Neural progenitor cell (in vitro differentiated cells): ENCODE results near the gene PSMC1. TPM values are rescaled to one million over a fixed set of nuclear protein-coding genes. Genes with fewer than 3 reads are reported as not detected.

ENCODE experiments used
- DNase-seq: peaks from one replicate; pipeline ENCODE4 v3.0.0-alpha.2; 2016; ENCODE audit warnings: low spot score
- H2AFZ ChIP-seq: fragments of 200-600 bp; sonication (generic); replicated peaks from 2 replicates; pipeline ENCODE4 v1.6.1; 2016; ENCODE audit warnings: antibody characterized with exemption
- H3F3A ChIP-seq: fragments of 200-600 bp; sonication (generic); 2 replicates; pipeline ENCODE4 v1.6.1; 2016; ENCODE audit warnings: antibody characterized with exemption, low read depth
- H3K27ac ChIP-seq: fragments of 200-600 bp; sonication (generic); 2 replicates; pipeline ENCODE4 v1.5.1; 2016; ENCODE audit warnings: mild to moderate bottlenecking
- H3K27me3 ChIP-seq: fragments of 200-600 bp; sonication (generic); 2 replicates; pipeline ENCODE4 v1.6.1; 2016; ENCODE audit warnings: mild to moderate bottlenecking, moderate library complexity
- H3K36me3 ChIP-seq: fragments of 200-600 bp; sonication (generic); 2 replicates; pipeline ENCODE4 v1.5.1; 2016
- H3K4me1 ChIP-seq: fragments of 200-600 bp; sonication (generic); 2 replicates; pipeline ENCODE4 v1.6.1; 2016; ENCODE audit warnings: mixed run types
- H3K4me2 ChIP-seq: fragments of 200-600 bp; sonication (generic); 2 replicates; pipeline ENCODE4 v1.6.1; 2016
- H3K4me3 ChIP-seq: fragments of 200-600 bp; sonication (generic); 2 replicates; pipeline ENCODE4 v1.5.1; 2016
- H3K79me2 ChIP-seq: fragments of 200-600 bp; sonication (generic); 2 replicates; pipeline ENCODE4 v1.6.1; 2016; ENCODE audit warnings: low read depth
- H3K9ac ChIP-seq: fragments of 200-600 bp; sonication (generic); 2 replicates; pipeline ENCODE4 v1.6.1; 2016
- H3K9me3 ChIP-seq: fragments of 200-600 bp; sonication (generic); 2 replicates; pipeline ENCODE4 v1.5.1; 2016; ENCODE audit warnings: low read depth
- H4K20me1 ChIP-seq: fragments of 200-600 bp; sonication (generic); 2 replicates; pipeline ENCODE4 v1.6.1; 2016; ENCODE audit warnings: low read depth
- H3K27ac Mint-ChIP-seq: 3 replicates; pipeline ENCODE4 v1.8.0; 2021; ENCODE audit warnings: mixed read lengths
- H3K27me3 Mint-ChIP-seq: 2 replicates; pipeline ENCODE4 v1.8.0; 2022; ENCODE audit warnings: low read depth, mild to moderate bottlenecking, inconsistent platforms, moderate library complexity, mixed read lengths; ENCODE audit not compliant: insufficient read depth
- H3K36me3 Mint-ChIP-seq: 3 replicates; pipeline ENCODE4 v1.8.0; 2021; ENCODE audit warnings: mixed read lengths
- H3K4me1 Mint-ChIP-seq: 3 replicates; pipeline ENCODE4 v1.8.0; 2021; ENCODE audit warnings: mixed read lengths
- H3K4me3 Mint-ChIP-seq: 3 replicates; pipeline ENCODE4 v1.8.0; 2021; ENCODE audit warnings: mild to moderate bottlenecking, moderate library complexity, mixed read lengths
- H3K9me3 Mint-ChIP-seq: 3 replicates; pipeline ENCODE4 v1.8.0; 2020; ENCODE audit warnings: mixed read lengths
- EZH2 ChIP-seq: fragments of 200-600 bp; sonication (generic); IDR thresholded peaks from 2 replicates; pipeline ENCODE4 v1.6.1; 2017; ENCODE audit warnings: antibody characterized with exemption, mild to moderate bottlenecking, moderate library complexity
- EZH2phosphoT487 ChIP-seq: fragments of 200-600 bp; sonication (generic); IDR thresholded peaks from 2 replicates; pipeline ENCODE4 v1.6.1; 2017; ENCODE audit warnings: antibody characterized with exemption
- total RNA-seq: library from RNA; depleted of rRNA; stranded (reverse); fragments of >200 nt; gene quantifications from 2 replicates; pipeline ENCODE4 v1.2.3, GENCODE V29; 2015; ENCODE audit warnings: low replicate concordance
- TF ChIP-seq, protein P1 (sequence below): fragments of 200-600 bp; sonication (generic); IDR thresholded peaks from 2 replicates; pipeline ENCODE4 v1.5.1; 2017; ENCODE audit warnings: antibody characterized with exemption, mild to moderate bottlenecking

The PSMC1 gene
- total RNA-seq, 1 donor from 2014 or later, result 233 TPM

DNA sequence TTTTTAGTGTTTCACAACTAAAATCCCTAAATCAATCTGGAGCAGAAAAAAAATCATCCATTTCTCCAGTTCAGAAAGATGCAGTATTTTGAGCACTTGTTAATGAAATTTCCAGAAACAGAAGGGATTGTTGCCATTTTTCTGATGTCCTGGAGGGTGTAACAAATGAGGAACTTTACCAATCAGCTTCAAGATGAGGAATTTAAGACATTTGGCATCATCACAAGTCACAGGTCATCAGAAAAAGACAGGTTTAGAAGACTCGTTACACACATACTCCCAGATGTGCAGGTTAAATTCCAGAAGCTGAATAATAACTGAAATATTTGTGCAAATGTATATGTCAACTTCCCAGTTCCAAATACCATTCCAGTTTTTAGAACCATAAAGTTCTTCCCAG lies 482 bp upstream of the PSMC1 start:
- Histone ChIP-seq H3K79me2 (peaks cover 36% of the 10 kb centered on the region), H3F3A (no peaks in the 10 kb centered on the region), H3K9ac (no peak overlapping the region), H2AFZ (peak overlapping the region; percentile 53), H3K27me3 (peaks cover 36% of the 10 kb centered on the region), H3K4me1 (peaks cover 10% of the 10 kb centered on the region), H3K4me2 (peak overlapping the region; percentile 94), H3K9me3 (no peaks in the 10 kb centered on the region), H3K27ac (no peak overlapping the region), H3K4me3 (peak overlapping the region; percentile 69), H3K36me3 (peaks cover 11% of the 10 kb centered on the region), H4K20me1 (peaks cover 5% of the 10 kb centered on the region)
- no peaks in the 10 kb centered on the region for H3K9me3 Mint-ChIP-seq
- peak overlapping the region; percentile 99 for H3K4me3 Mint-ChIP-seq
- TF ChIP-seq EZH2phosphoT487 (no peak), EZH2 (no peak)
- TF ChIP-seq, protein P1, sequence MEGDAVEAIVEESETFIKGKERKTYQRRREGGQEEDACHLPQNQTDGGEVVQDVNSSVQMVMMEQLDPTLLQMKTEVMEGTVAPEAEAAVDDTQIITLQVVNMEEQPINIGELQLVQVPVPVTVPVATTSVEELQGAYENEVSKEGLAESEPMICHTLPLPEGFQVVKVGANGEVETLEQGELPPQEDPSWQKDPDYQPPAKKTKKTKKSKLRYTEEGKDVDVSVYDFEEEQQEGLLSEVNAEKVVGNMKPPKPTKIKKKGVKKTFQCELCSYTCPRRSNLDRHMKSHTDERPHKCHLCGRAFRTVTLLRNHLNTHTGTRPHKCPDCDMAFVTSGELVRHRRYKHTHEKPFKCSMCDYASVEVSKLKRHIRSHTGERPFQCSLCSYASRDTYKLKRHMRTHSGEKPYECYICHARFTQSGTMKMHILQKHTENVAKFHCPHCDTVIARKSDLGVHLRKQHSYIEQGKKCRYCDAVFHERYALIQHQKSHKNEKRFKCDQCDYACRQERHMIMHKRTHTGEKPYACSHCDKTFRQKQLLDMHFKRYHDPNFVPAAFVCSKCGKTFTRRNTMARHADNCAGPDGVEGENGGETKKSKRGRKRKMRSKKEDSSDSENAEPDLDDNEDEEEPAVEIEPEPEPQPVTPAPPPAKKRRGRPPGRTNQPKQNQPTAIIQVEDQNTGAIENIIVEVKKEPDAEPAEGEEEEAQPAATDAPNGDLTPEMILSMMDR, result no peak
- peaks cover 19% of the 10 kb centered on the region for H3K36me3 Mint-ChIP-seq
- no peak overlapping the region for H3K27ac Mint-ChIP-seq
- peaks cover 22% of the 10 kb centered on the region for H3K4me1 Mint-ChIP-seq
- DNase-seq, result no peak
- H3K27me3 Mint-ChIP-seq, result no peaks in the 10 kb centered on the region

DNA sequence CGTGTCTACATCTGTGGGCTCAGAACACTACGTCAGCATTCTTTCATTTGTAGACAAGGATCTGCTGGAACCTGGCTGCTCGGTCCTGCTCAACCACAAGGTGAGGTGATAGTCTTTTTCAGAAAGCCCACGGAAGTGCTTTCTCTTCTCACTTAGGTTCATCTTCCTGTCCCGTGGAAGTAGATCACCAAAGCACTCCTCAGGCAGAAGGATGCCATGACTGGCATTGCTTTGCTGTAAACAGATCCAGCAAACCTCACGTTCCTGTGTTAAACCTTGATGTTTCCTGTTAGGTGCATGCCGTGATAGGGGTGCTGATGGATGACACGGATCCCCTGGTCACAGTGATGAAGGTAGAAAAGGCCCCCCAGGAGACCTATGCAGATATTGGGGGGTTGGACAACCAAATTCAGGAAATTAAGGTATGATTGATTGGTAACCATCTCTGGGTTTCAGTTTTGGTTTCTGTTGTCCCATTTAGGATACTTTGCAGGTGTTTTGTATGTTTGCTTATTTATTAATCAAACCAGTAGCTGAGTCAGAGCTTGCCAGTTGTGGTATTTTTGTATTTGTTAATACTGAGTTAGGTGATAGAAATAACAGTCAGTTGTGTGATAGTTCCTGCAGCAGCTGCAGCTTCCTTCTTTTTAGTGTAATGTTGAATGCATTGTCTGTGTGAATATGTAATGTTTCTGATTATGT lies 7.5 kb downstream of the PSMC1 start:
- H4K20me1 ChIP-seq, result no peaks in the 10 kb centered on the region
- H3K4me3 ChIP-seq, result no peak overlapping the region
- peaks cover 36% of the 10 kb centered on the region for H3K36me3 Mint-ChIP-seq
- H3K9me3 Mint-ChIP-seq, result no peaks in the 10 kb centered on the region
- H3K27ac Mint-ChIP-seq, result no peak overlapping the region
- H3K4me3 Mint-ChIP-seq, result no peak overlapping the region
- no peaks in the 10 kb centered on the region for H3K9me3 ChIP-seq
- no peak overlapping the region for H3K27ac ChIP-seq
- H3K4me1 Mint-ChIP-seq, result no peaks in the 10 kb centered on the region
- H2AFZ ChIP-seq, result no peak overlapping the region
- H3K27me3 ChIP-seq, result no peaks in the 10 kb centered on the region
- H3F3A ChIP-seq, result no peaks in the 10 kb centered on the region
- DNase-seq, result no peak
- no peaks in the 10 kb centered on the region for H3K4me1 ChIP-seq
- H3K9ac ChIP-seq, result no peak overlapping the region
- no peaks in the 10 kb centered on the region for H3K27me3 Mint-ChIP-seq
- no peak for TF ChIP-seq EZH2
- H3K4me2 ChIP-seq, result no peak overlapping the region
- H3K36me3 ChIP-seq, result peaks cover 15% of the 10 kb centered on the region
- H3K79me2 ChIP-seq, result peaks cover 5% of the 10 kb centered on the region

DNA sequence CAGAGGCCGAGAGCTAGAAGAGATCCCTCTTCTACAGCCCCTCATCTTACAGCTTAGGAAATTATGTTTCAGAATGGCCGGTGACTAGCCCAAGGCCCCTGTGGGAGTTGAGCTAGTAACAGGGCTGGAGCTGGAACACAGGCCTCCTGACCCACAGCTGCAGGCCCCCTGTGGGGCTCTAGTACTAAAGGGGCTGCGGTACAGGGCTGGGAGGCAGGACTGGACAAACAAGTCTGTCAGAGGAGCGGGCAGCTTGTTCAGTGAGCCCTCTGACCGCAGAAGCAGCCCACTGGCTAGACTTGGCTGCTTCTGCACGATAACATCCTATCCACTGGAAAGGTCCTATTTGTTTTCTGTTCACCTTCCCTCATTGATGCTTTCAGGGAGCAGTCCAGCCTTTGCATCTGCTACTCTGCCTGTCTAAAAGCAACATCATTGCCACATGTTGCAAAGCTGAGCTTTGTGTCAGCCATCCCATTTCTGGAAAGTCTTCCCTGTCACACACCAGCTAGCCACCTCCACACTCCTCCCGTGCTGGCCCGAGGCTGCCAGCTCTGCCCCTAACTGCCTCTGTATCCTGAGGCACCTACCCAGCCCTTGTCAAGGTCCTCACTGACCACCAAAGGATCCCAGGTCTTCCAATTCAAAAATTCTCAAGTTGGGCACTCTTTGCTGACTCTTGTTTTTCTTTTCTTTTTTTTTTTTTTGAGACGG lies 10.2 kb downstream of the PSMC1 start:
- Histone ChIP-seq H3K79me2 (no peaks in the 10 kb centered on the region), H3K4me3 (no peak overlapping the region), H3K9me3 (no peaks in the 10 kb centered on the region), H4K20me1 (no peaks in the 10 kb centered on the region), H3K27ac (no peak overlapping the region), H3K36me3 (peaks cover 4% of the 10 kb centered on the region), H3K9ac (no peak overlapping the region), H3K4me1 (no peaks in the 10 kb centered on the region), H2AFZ (no peak overlapping the region), H3K4me2 (no peak overlapping the region), H3F3A (no peaks in the 10 kb centered on the region), H3K27me3 (no peaks in the 10 kb centered on the region)
- no peak overlapping the region for H3K27ac Mint-ChIP-seq
- DNase-seq, result no peak
- no peak overlapping the region for H3K4me3 Mint-ChIP-seq
- no peaks in the 10 kb centered on the region for H3K9me3 Mint-ChIP-seq
- H3K4me1 Mint-ChIP-seq, result no peaks in the 10 kb centered on the region
- peaks cover 32% of the 10 kb centered on the region for H3K36me3 Mint-ChIP-seq
- TF ChIP-seq, protein P1, result no peak
- TF ChIP-seq EZH2 (no peak), EZH2phosphoT487 (no peak)
- H3K27me3 Mint-ChIP-seq, result no peaks in the 10 kb centered on the region

DNA sequence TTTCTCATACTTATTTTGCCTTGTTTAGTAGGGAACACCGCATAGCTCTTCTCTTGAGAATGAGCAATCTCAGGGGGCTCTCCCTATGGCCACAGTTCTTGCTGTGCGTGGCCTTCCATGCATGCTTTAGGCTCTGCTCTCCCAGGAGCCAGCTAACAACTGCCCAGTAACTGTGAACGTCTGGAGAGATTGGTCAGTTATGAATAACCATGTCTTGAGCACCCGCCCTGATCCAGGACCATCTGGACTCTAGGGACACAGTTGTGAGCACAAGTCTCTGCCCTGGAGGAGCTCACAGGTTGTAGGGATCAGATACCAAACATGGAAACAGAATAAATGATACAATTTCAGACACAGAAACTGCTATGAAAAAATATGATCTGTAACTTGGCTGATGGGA lies 12.1 kb downstream of the PSMC1 start:
- Mint-ChIP-seq H3K36me3 (peaks cover 35% of the 10 kb centered on the region), H3K9me3 (no peaks in the 10 kb centered on the region), H3K4me1 (no peaks in the 10 kb centered on the region)

More for the DNA sequence above, 12.1 kb downstream of the PSMC1 start:
- Mint-ChIP-seq H3K4me3 (no peak overlapping the region), H3K27ac (no peak overlapping the region), H3K27me3 (no peaks in the 10 kb centered on the region)
- H3K27ac ChIP-seq, result no peak overlapping the region
- no peak overlapping the region for H3K4me2 ChIP-seq
- no peaks in the 10 kb centered on the region for H4K20me1 ChIP-seq
- TF ChIP-seq EZH2phosphoT487 (no peak), EZH2 (no peak)
- TF ChIP-seq, protein P1, result no peak
- no peaks in the 10 kb centered on the region for H3F3A ChIP-seq
- H3K9me3 ChIP-seq, result no peaks in the 10 kb centered on the region
- no peak overlapping the region for H3K9ac ChIP-seq
- no peak for DNase-seq
- H3K4me3 ChIP-seq, result no peak overlapping the region
- H3K36me3 ChIP-seq, result peaks cover 4% of the 10 kb centered on the region
- no peaks in the 10 kb centered on the region for H3K27me3 ChIP-seq
- no peaks in the 10 kb centered on the region for H3K4me1 ChIP-seq
- no peak overlapping the region for H2AFZ ChIP-seq
- H3K79me2 ChIP-seq, result no peaks in the 10 kb centered on the region
